Mucosa of rectum (tissue), 2 donors: ENCODE measurements around the gene RUVBL1.

ENCODE experiments used
- H3K27ac ChIP-seq, 2 donors: one replicate each; pipeline ENCODE4 v1.7.0; 2013; ENCODE audit warnings: inconsistent platforms in 2 of 2, low read depth in 2 of 2, low read length in 2 of 2
- H3K27me3 ChIP-seq, 2 donors: one replicate each; pipeline ENCODE4 v1.7.0; 2013; ENCODE audit warnings: low read length in 2 of 2; ENCODE audit not compliant: control insufficient read depth in 2 of 2, insufficient read depth in 2 of 2
- H3K36me3 ChIP-seq, 2 donors: one replicate each; pipeline ENCODE4 v1.7.0; 2013; ENCODE audit warnings: low read length in 2 of 2; ENCODE audit not compliant: control insufficient read depth in 2 of 2, insufficient read depth in 2 of 2
- H3K4me1 ChIP-seq, 2 donors: one replicate each; pipeline ENCODE4 v1.7.0; 2013; ENCODE audit warnings: low read length in 2 of 2, mild to moderate bottlenecking in 1 of 2; ENCODE audit not compliant: control insufficient read depth in 2 of 2, insufficient read depth in 2 of 2
- H3K4me3 ChIP-seq, 2 donors: one replicate each; pipeline ENCODE4 v1.7.0; 2013; ENCODE audit warnings: low read length in 2 of 2
- H3K9ac ChIP-seq, 2 donors: one replicate each; pipeline ENCODE4 v1.7.0; 2013; ENCODE audit warnings: low read length in 2 of 2, low read depth in 1 of 2, mild to moderate bottlenecking in 1 of 2
- H3K9me3 ChIP-seq, 2 donors: one replicate each; pipeline ENCODE4 v1.7.0; 2013; ENCODE audit warnings: low read length in 2 of 2; ENCODE audit not compliant: control insufficient read depth in 2 of 2
- donor health status: healthy.
- donor health status: Normal muscosa, but diverticular disease.

Gene RUVBL1

GRCh38 chr3:128143496-128143895 is 19.9 kb upstream of the RUVBL1 start:
- Histone ChIP-seq H3K27me3 (no peaks in the 10 kb centered on the region), H3K9ac (no peak overlapping the region), H3K4me1 (no peaks in the 10 kb centered on the region), H3K27ac (no peak overlapping the region), H3K9me3 (no peaks in the 10 kb centered on the region), H3K4me3 (no peak overlapping the region), H3K36me3 (peaks cover 0 to 3% of the 10 kb centered on the region in 2 donors)

- no peaks in the 10 kb centered on the region for H3K36me3 ChIP-seq
- H3K4me3 ChIP-seq: no peak overlapping the region
- H3K9ac ChIP-seq: no peak overlapping the region
- peaks cover 0 to 3% of the 10 kb centered on the region in 2 donors for H3K27me3 ChIP-seq
- no peaks in the 10 kb centered on the region for H3K9me3 ChIP-seq
- no peaks in the 10 kb centered on the region for H3K4me1 ChIP-seq
- H3K27ac ChIP-seq: no peak overlapping the region
These were observed 9.8 kb upstream of the RUVBL1 start for GRCh38 chr3:128133273-128133883.

- Histone ChIP-seq H3K4me1 (no peaks in the 10 kb centered on the region), H3K36me3 (no peaks in the 10 kb centered on the region), H3K27ac (no peak overlapping the region), H3K9me3 (no peaks in the 10 kb centered on the region), H3K27me3 (peaks cover 0 to 3% of the 10 kb centered on the region in 2 donors), H3K4me3 (no peak overlapping the region), H3K9ac (no peak overlapping the region)
These were observed 8.5 kb upstream of the RUVBL1 start for GRCh38 chr3:128131897-128132646.

- H3K9me3 ChIP-seq: no peaks in the 10 kb centered on the region
- no peak overlapping the region for H3K27ac ChIP-seq
- no peaks in the 10 kb centered on the region for H3K36me3 ChIP-seq
- no peak overlapping the region for H3K9ac ChIP-seq
- H3K27me3 ChIP-seq: peaks cover 0 to 3% of the 10 kb centered on the region in 2 donors
- peaks cover 0 to 3% of the 10 kb centered on the region in 2 donors for H3K4me1 ChIP-seq
- no peak overlapping the region for H3K4me3 ChIP-seq
These were observed 4.6 kb upstream of the RUVBL1 start for GRCh38 chr3:128128251-128128650.

- H3K4me1 ChIP-seq: peaks cover 8 to 9% of the 10 kb centered on the region in 2 donors
- no peaks in the 10 kb centered on the region for H3K9me3 ChIP-seq
- no peaks in the 10 kb centered on the region for H3K36me3 ChIP-seq
- H3K9ac ChIP-seq: no peak overlapping the region
- no peak overlapping the region for H3K4me3 ChIP-seq
- H3K27ac ChIP-seq: no peak overlapping the region
- peaks cover 0 to 3% of the 10 kb centered on the region in 2 donors for H3K27me3 ChIP-seq
These were observed 3.6 kb upstream of the RUVBL1 start for GRCh38 chr3:128127236-128127635.

GRCh38 chr3:128123156-128123537 is 465 bp downstream of the RUVBL1 start:
- Histone ChIP-seq H3K27me3 (no peaks in the 10 kb centered on the region), H3K4me3 (peak overlapping the region; percentile 95 to 96), H3K36me3 (no peaks in the 10 kb centered on the region), H3K4me1 (peaks cover 9% of the 10 kb centered on the region in 2 donors), H3K9me3 (no peaks in the 10 kb centered on the region), H3K9ac (peak overlapping the region; percentile 82 to 88), H3K27ac (peak overlapping the region; percentile 62 to 64)

GRCh38 chr3:128122013-128122412 is 1.6 kb downstream of the RUVBL1 start:
- H3K4me3 ChIP-seq: no peak overlapping the region
- no peaks in the 10 kb centered on the region for H3K9me3 ChIP-seq
- H3K27me3 ChIP-seq: no peaks in the 10 kb centered on the region
- no peak overlapping the region for H3K27ac ChIP-seq
- peaks cover 9% of the 10 kb centered on the region in 2 donors for H3K4me1 ChIP-seq
- no peaks in the 10 kb centered on the region for H3K36me3 ChIP-seq
- no peak overlapping the region for H3K9ac ChIP-seq

GRCh38 chr3:128113817-128114794 is 9.5 kb downstream of the RUVBL1 start:
- no peaks in the 10 kb centered on the region for H3K9me3 ChIP-seq
- H3K36me3 ChIP-seq: peaks cover 8 to 17% of the 10 kb centered on the region in 2 donors
- H3K27ac ChIP-seq: peak overlapping the region in 1 of 2 donors; percentile 5
- H3K27me3 ChIP-seq: no peaks in the 10 kb centered on the region
- no peak overlapping the region for H3K9ac ChIP-seq
- no peak overlapping the region for H3K4me3 ChIP-seq
- H3K4me1 ChIP-seq: no peaks in the 10 kb centered on the region

GRCh38 chr3:128112357-128112968 is 11.1 kb downstream of the RUVBL1 start:
- Histone ChIP-seq H3K27me3 (no peaks in the 10 kb centered on the region), H3K27ac (no peak overlapping the region), H3K9ac (no peak overlapping the region), H3K4me1 (no peaks in the 10 kb centered on the region), H3K9me3 (no peaks in the 10 kb centered on the region), H3K36me3 (peaks cover 12 to 24% of the 10 kb centered on the region in 2 donors), H3K4me3 (no peak overlapping the region)
